Prostate gland (tissue), 2 donors: ENCODE data around the gene MSL1.

Source experiments
- POLR2AphosphoS5 ChIP-seq: sonication (generic); formaldehyde crosslinking; IDR thresholded peaks from one replicate; pipeline ENCODE4 v1.6.1; 2017; ENCODE audit warnings: antibody characterized with exemption
- TF ChIP-seq, protein P1 (sequence below), 4 experiments: fragments of 200-600 bp in 2 of 4; fragments of 450-650 bp in 2 of 4; sonication (generic) in 2 of 4; IDR thresholded peaks; 1 replicate in 3 of 4; 2 replicates in 1 of 4; pipeline ENCODE4 v1.5.1; 2016 to 2019; ENCODE audit warnings: antibody characterized with exemption in 4 of 4, mild to moderate bottlenecking in 2 of 4, moderate library complexity in 2 of 4

DNA sequence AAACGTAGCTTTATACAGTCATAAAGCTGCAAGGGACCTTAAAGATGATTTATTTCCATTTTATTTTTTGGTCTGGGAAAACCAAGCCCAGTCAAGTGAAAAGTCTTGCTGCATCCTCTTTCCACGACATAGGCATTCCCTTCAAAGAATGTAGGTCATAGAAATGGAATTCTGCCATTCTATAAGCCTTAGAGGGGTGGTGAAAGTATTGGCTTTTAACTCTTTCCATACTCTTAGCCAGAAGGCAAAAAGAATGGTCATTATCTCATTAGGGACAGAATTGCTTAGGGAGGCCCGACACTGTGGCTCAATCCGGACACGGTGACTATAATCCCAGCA lies 7.9 kb upstream of the MSL1 start:
- TF ChIP-seq, protein P1, sequence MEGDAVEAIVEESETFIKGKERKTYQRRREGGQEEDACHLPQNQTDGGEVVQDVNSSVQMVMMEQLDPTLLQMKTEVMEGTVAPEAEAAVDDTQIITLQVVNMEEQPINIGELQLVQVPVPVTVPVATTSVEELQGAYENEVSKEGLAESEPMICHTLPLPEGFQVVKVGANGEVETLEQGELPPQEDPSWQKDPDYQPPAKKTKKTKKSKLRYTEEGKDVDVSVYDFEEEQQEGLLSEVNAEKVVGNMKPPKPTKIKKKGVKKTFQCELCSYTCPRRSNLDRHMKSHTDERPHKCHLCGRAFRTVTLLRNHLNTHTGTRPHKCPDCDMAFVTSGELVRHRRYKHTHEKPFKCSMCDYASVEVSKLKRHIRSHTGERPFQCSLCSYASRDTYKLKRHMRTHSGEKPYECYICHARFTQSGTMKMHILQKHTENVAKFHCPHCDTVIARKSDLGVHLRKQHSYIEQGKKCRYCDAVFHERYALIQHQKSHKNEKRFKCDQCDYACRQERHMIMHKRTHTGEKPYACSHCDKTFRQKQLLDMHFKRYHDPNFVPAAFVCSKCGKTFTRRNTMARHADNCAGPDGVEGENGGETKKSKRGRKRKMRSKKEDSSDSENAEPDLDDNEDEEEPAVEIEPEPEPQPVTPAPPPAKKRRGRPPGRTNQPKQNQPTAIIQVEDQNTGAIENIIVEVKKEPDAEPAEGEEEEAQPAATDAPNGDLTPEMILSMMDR (IDR thresholded peaks at IDR 0.05), result no peak
- no peak for TF ChIP-seq POLR2AphosphoS5
